ENCODE data around the gene PSTPIP1. TPM values are rescaled to one million over a fixed set of nuclear protein-coding genes. Genes with fewer than 3 reads are reported as not detected.
A peak's percentile ranks its signal among the peaks of the same experiment; 100 is the strongest.

Gene PSTPIP1
- total and polyA plus RNA-seq, 10 of the 15 experiments (the other 5 are each of a cell fraction or from before 2014, with no cell fraction given), result 0.50 to 29.3 (median 14.5) TPM

- 0 out of 2 replicates have a peak, but pooled peaks have one; percentile 43 for TF ChIP-seq HDGF (IDR thresholded peaks at IDR 0.05)
Measured at GRCh38 chr15:77071305-77072223, 76.6 kb downstream of the PSTPIP1 start (continued).

DNA sequence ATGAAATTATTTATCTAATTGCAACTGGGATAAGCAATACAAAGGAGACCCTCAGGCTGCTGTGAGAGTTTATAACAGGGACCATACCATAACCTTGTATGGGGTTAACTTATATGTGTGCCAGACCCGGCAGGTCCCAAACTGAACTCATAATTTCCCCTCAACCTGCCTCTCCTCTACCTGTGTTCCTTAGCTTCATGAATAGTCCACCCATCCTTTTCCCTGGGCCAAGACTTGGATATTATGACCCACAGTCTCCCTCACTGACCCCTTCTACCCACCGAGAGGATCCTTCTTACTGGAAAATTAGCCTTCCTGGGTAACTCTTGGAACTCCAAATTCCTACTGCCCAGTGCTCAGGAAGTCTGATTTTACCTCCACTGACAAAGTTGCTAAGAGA, 79.4 kb downstream of the PSTPIP1 start:
- Histone ChIP-seq H3K4me2 (ENCODE audit: control insufficient read depth, insufficient read depth) (no peak overlapping the region), H3K9me3 (replicated peaks; ENCODE audit: control insufficient read depth, insufficient read depth, low read length) (no peaks in the 10 kb centered on the region), H3K9ac (ENCODE audit: control insufficient read depth, insufficient read depth, low read length) (no peak overlapping the region), H4K20me1 (ENCODE audit: control insufficient read depth, insufficient read depth) (no peaks in the 10 kb centered on the region), H3K27ac (ENCODE audit: control insufficient read depth, insufficient read depth) (no peak overlapping the region), H3K4me1 (ENCODE audit: control insufficient read depth, insufficient read depth, low read length) (peaks cover 10% of the 10 kb centered on the region; the same call in 1 of the 2 replicates), H3K79me2 (ENCODE audit: control insufficient read depth, insufficient read depth, low read length) (peaks cover 15% of the 10 kb centered on the region), H3K27me3 (replicated peaks in 1 of 2; ENCODE audit: control insufficient read depth in 2 of 2, insufficient read depth in 2 of 2, low read length in 1 of 2) (no peaks in the 10 kb centered on the region; a peak in 1 of 4 replicates), H2AFZ (ENCODE audit: control insufficient read depth, low read depth, low read length) (no peak overlapping the region), H3K4me3 (no peak overlapping the region), H3K36me3 (ENCODE audit: control insufficient read depth in 2 of 2, insufficient read depth in 2 of 2, low read length in 1 of 2) (no peaks in the 10 kb centered on the region)
- BruUV-seq (replicated peaks), result no TSS peak
- DNase-seq (ENCODE audit: low read depth, low spot score) (no peak), FAIRE-seq (no peak), ATAC-seq (no peak)
- ChIA-PET POLR2A (no interaction called here), RAD21 (ENCODE audit: unreplicated experiment) (no interaction called here), CTCF (interaction anchor here (1.1 kb wide), 1 partner anchor 104 kb away, joined by 3 read pairs; no protein-coding TSS in a partner anchor), SMC1A (ENCODE audit: uncharacterized antibody, unreplicated experiment) (interaction anchor here (1.0 to 1.2 kb wide), 3 partner anchors 14 to 42 kb away, joined by 3 to 4 read pairs (median 3); no protein-coding TSS in a partner anchor)
- WGBS (ENCODE audit: insufficient coverage, insufficient replicate concordance, low lambda C conversion rate, missing lambda C conversion rate), result 58% methylated on average over 2 of the region's 2 CpGs
- intact Hi-C loops (cut with micrococcal nuclease; ENCODE audit: unreplicated experiment), result no loop called here
- TF ChIP-seq LARP7 (IDR thresholded peaks at IDR 0.05) (no peak), EZH2 (IDR thresholded peaks at IDR 0.05; ENCODE audit: borderline replicate concordance, control insufficient read depth, low read depth, low read length) (no peak), CTCF (IDR thresholded peaks at IDR 0.05 in 2 of 3, conservative IDR thresholded peaks at IDR 0.05 in 1 of 3; ENCODE audit: control insufficient read depth in 2 of 3, extremely low read depth in 1 of 3, insufficient read depth in 1 of 3, low read depth in 3 of 3, low read length in 3 of 3) (no peak), SRF (IDR thresholded peaks at IDR 0.05; ENCODE audit: low read depth in 2 of 2, low read length in 2 of 2) (no peak), NFYB (IDR thresholded peaks at IDR 0.05; ENCODE audit: insufficient read depth, low read depth, low read length) (no peak), NR2C1 (IDR thresholded peaks at IDR 0.05) (no peak)
- in situ Hi-C loops (cut with MboI), result no loop called here
